Neural progenitor cell (in vitro differentiated cells): Measurements from ENCODE around the gene CENPM. TPM values are rescaled to one million over a fixed set of nuclear protein-coding genes. Genes with fewer than 3 reads are reported as not detected.

Experiments
- DNase-seq: peaks from one replicate; pipeline ENCODE4 v3.0.0-alpha.2; 2016; ENCODE audit warnings: low spot score
- H2AFZ ChIP-seq: fragments of 200-600 bp; sonication (generic); replicated peaks from 2 replicates; pipeline ENCODE4 v1.6.1; 2016; ENCODE audit warnings: antibody characterized with exemption
- H3F3A ChIP-seq: fragments of 200-600 bp; sonication (generic); 2 replicates; pipeline ENCODE4 v1.6.1; 2016; ENCODE audit warnings: antibody characterized with exemption, low read depth
- H3K27ac ChIP-seq: fragments of 200-600 bp; sonication (generic); 2 replicates; pipeline ENCODE4 v1.5.1; 2016; ENCODE audit warnings: mild to moderate bottlenecking
- H3K27me3 ChIP-seq: fragments of 200-600 bp; sonication (generic); 2 replicates; pipeline ENCODE4 v1.6.1; 2016; ENCODE audit warnings: mild to moderate bottlenecking, moderate library complexity
- H3K36me3 ChIP-seq: fragments of 200-600 bp; sonication (generic); 2 replicates; pipeline ENCODE4 v1.5.1; 2016
- H3K4me1 ChIP-seq: fragments of 200-600 bp; sonication (generic); 2 replicates; pipeline ENCODE4 v1.6.1; 2016; ENCODE audit warnings: mixed run types
- H3K4me2 ChIP-seq: fragments of 200-600 bp; sonication (generic); 2 replicates; pipeline ENCODE4 v1.6.1; 2016
- H3K4me3 ChIP-seq: fragments of 200-600 bp; sonication (generic); 2 replicates; pipeline ENCODE4 v1.5.1; 2016
- H3K79me2 ChIP-seq: fragments of 200-600 bp; sonication (generic); 2 replicates; pipeline ENCODE4 v1.6.1; 2016; ENCODE audit warnings: low read depth
- H3K9ac ChIP-seq: fragments of 200-600 bp; sonication (generic); 2 replicates; pipeline ENCODE4 v1.6.1; 2016
- H3K9me3 ChIP-seq: fragments of 200-600 bp; sonication (generic); 2 replicates; pipeline ENCODE4 v1.5.1; 2016; ENCODE audit warnings: low read depth
- H4K20me1 ChIP-seq: fragments of 200-600 bp; sonication (generic); 2 replicates; pipeline ENCODE4 v1.6.1; 2016; ENCODE audit warnings: low read depth
- H3K27ac Mint-ChIP-seq: 3 replicates; pipeline ENCODE4 v1.8.0; 2021; ENCODE audit warnings: mixed read lengths
- H3K27me3 Mint-ChIP-seq: 2 replicates; pipeline ENCODE4 v1.8.0; 2022; ENCODE audit warnings: low read depth, mild to moderate bottlenecking, inconsistent platforms, moderate library complexity, mixed read lengths; ENCODE audit not compliant: insufficient read depth
- H3K36me3 Mint-ChIP-seq: 3 replicates; pipeline ENCODE4 v1.8.0; 2021; ENCODE audit warnings: mixed read lengths
- H3K4me1 Mint-ChIP-seq: 3 replicates; pipeline ENCODE4 v1.8.0; 2021; ENCODE audit warnings: mixed read lengths
- H3K4me3 Mint-ChIP-seq: 3 replicates; pipeline ENCODE4 v1.8.0; 2021; ENCODE audit warnings: mild to moderate bottlenecking, moderate library complexity, mixed read lengths
- H3K9me3 Mint-ChIP-seq: 3 replicates; pipeline ENCODE4 v1.8.0; 2020; ENCODE audit warnings: mixed read lengths
- CTCF ChIP-seq: fragments of 200-600 bp; sonication (generic); IDR thresholded peaks from 2 replicates; pipeline ENCODE4 v1.5.1; 2017; ENCODE audit warnings: antibody characterized with exemption, mild to moderate bottlenecking
- EZH2 ChIP-seq: fragments of 200-600 bp; sonication (generic); IDR thresholded peaks from 2 replicates; pipeline ENCODE4 v1.6.1; 2017; ENCODE audit warnings: antibody characterized with exemption, mild to moderate bottlenecking, moderate library complexity
- EZH2phosphoT487 ChIP-seq: fragments of 200-600 bp; sonication (generic); IDR thresholded peaks from 2 replicates; pipeline ENCODE4 v1.6.1; 2017; ENCODE audit warnings: antibody characterized with exemption
- total RNA-seq: library from RNA; depleted of rRNA; stranded (reverse); fragments of >200 nt; gene quantifications from 2 replicates; pipeline ENCODE4 v1.2.3, GENCODE V29; 2015; ENCODE audit warnings: low replicate concordance

CENPM gene
- total RNA-seq, 1 donor from 2014 or later, result 20.2 TPM

DNA sequence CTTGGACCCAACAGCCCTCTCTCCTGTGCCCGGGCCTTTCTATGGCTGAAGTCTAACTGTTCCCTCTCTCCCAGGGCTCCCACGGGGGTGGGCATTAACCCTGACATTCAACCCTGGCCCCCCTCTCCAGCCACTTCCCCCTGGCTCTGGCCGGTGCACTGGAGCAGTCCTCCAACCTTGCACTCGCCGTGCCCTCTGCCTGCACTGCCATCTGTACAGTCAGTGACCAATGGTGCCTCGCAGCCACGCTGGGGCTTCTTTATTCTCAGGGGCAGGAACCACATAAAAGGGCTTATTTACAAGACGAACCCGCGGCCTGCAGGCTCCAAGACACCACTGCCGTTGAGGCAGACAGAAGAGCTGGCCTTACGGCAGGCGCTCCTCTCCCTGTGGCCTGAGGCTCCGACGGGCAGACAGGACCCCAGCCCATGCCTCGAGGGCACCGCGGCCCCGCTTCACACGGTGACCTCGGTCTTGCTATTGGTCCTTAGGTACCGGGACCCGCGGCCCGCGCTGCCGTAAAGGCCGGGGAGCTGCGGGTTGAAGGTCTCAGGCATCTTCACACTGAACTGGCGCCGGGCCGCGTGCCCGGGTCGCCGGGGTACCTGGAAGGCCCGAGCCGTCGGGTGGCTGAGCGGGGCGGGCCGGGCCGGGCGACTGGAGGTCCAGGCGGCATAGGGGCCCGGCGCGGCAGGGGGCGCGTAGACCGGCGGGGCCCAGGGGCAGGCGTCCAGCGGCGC, 37.5 kb downstream of the CENPM start:
- peak overlapping the region; percentile 38 for H3K4me3 ChIP-seq
- peak overlapping the region; percentile 71 for H3K4me2 ChIP-seq
- no peaks in the 10 kb centered on the region for H3K36me3 ChIP-seq
- TF ChIP-seq EZH2phosphoT487, result peak; percentile 12
- peak; percentile 32 for TF ChIP-seq EZH2
- TF ChIP-seq CTCF, result no peak
- H3K27ac ChIP-seq, result no peak overlapping the region
- DNase-seq, result peak; percentile 58
- H3K4me1 Mint-ChIP-seq, result peaks cover 7% of the 10 kb centered on the region
- H3K9ac ChIP-seq, result no peak overlapping the region
- no peaks in the 10 kb centered on the region for H3K9me3 ChIP-seq
- no peak overlapping the region for H3K27ac Mint-ChIP-seq
- no peak overlapping the region for H2AFZ ChIP-seq
- peaks cover 13% of the 10 kb centered on the region for H3K4me1 ChIP-seq
- H3K27me3 ChIP-seq, result peaks cover 70% of the 10 kb centered on the region
- H3K79me2 ChIP-seq, result no peaks in the 10 kb centered on the region
- peaks cover 9% of the 10 kb centered on the region for H3K36me3 Mint-ChIP-seq
- H3K9me3 Mint-ChIP-seq, result peaks cover 4% of the 10 kb centered on the region
- peaks cover 28% of the 10 kb centered on the region for H3F3A ChIP-seq
- H4K20me1 ChIP-seq, result peaks cover 87% of the 10 kb centered on the region
- peaks cover 41% of the 10 kb centered on the region for H3K27me3 Mint-ChIP-seq
- peak overlapping the region; percentile 43 for H3K4me3 Mint-ChIP-seq

GRCh38 chr22:41908411-41909309, 38.3 kb downstream of the CENPM start:
- H3K4me3 ChIP-seq, result no peak overlapping the region
- H3K4me2 ChIP-seq, result no peak overlapping the region
- peaks cover 43% of the 10 kb centered on the region for H3K27me3 Mint-ChIP-seq
- H3K9ac ChIP-seq, result no peak overlapping the region
- DNase-seq, result peak; percentile 34
- peaks cover 28% of the 10 kb centered on the region for H3F3A ChIP-seq
- no peak overlapping the region for H2AFZ ChIP-seq
- peaks cover 89% of the 10 kb centered on the region for H4K20me1 ChIP-seq
- TF ChIP-seq CTCF, result no peak
- TF ChIP-seq EZH2, result no peak
- TF ChIP-seq EZH2phosphoT487, result no peak
- no peaks in the 10 kb centered on the region for H3K36me3 ChIP-seq
- H3K79me2 ChIP-seq, result no peaks in the 10 kb centered on the region
- peaks cover 12% of the 10 kb centered on the region for H3K36me3 Mint-ChIP-seq
- peaks cover 13% of the 10 kb centered on the region for H3K4me1 ChIP-seq
- peaks cover 61% of the 10 kb centered on the region for H3K27me3 ChIP-seq
- H3K27ac ChIP-seq, result no peak overlapping the region
- H3K27ac Mint-ChIP-seq, result no peak overlapping the region
- peaks cover 4% of the 10 kb centered on the region for H3K9me3 Mint-ChIP-seq
- H3K4me3 Mint-ChIP-seq, result no peak overlapping the region
- H3K4me1 Mint-ChIP-seq, result peaks cover 7% of the 10 kb centered on the region
- no peaks in the 10 kb centered on the region for H3K9me3 ChIP-seq

DNA sequence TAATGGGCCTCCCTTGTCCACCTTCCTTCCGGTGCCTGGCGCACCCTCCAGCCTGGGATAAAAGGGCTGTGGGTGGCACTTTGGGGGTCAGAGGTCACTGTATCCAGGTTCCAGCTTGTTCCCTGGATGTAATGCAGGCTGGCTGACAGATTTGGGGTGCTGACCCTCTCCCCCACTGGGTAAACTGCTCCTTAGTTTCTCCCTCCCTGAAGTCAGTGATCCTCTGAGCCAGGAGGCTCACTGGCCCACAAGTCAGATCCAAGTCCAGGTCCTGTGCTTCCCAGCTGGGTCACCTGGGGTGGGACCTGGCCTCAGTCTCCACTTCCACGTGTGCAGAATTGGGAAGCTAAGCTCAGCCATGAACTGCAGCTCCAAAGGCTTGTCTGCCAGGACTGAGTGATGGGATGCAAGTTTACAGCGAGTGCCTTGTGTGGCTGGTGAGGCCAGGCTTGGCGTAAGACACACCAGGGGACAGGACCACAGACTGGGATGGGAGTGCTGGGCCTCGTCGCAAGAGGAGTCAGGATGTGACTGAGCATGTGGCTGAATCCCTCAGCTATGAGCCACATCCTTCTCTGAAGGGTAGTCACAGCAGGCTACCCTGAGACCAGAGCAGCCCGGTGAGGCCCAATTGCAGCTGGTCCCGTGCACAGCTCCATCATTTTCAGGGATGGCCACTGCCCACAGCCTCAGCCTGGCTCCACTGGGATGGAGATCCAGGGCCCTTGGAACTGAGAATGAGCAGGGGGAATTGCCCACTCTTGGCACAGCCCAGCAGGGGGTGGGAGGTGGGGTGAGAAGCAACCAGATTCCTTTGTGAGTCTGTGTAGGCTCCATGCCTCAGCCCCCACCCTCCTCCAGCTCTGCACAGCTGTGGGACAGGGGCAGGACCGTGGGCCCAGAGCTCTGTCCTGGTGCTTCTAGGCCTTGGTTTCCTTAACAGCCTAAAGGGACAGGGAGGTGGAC, 39.2 kb downstream of the CENPM start:
- peak; percentile 19 for DNase-seq
- Histone ChIP-seq H3K4me2 (no peak overlapping the region), H3K36me3 (no peaks in the 10 kb centered on the region), H3K4me3 (no peak overlapping the region), H3K27me3 (peaks cover 52% of the 10 kb centered on the region), H3K9me3 (no peaks in the 10 kb centered on the region), H3K27ac (no peak overlapping the region), H3F3A (peaks cover 28% of the 10 kb centered on the region), H3K9ac (no peak overlapping the region), H3K79me2 (no peaks in the 10 kb centered on the region), H3K4me1 (peaks cover 13% of the 10 kb centered on the region), H2AFZ (no peak overlapping the region), H4K20me1 (peaks cover 83% of the 10 kb centered on the region)
- Mint-ChIP-seq H3K36me3 (peaks cover 12% of the 10 kb centered on the region), H3K27me3 (peaks cover 35% of the 10 kb centered on the region), H3K27ac (no peak overlapping the region), H3K4me3 (no peak overlapping the region), H3K4me1 (peaks cover 5% of the 10 kb centered on the region), H3K9me3 (peaks cover 4% of the 10 kb centered on the region)
- TF ChIP-seq EZH2 (no peak), CTCF (no peak), EZH2phosphoT487 (no peak)
